ENCODE data around the gene LONRF3. TPM values are rescaled to one million over a fixed set of nuclear protein-coding genes. Genes with fewer than 3 reads are reported as not detected.

Gene LONRF3
- total and polyA plus RNA-seq, 2 of the 13 experiments (the other 11 are each of a cell fraction or from before 2014, with no cell fraction given) = 4.8 to 11.6 TPM

DNA sequence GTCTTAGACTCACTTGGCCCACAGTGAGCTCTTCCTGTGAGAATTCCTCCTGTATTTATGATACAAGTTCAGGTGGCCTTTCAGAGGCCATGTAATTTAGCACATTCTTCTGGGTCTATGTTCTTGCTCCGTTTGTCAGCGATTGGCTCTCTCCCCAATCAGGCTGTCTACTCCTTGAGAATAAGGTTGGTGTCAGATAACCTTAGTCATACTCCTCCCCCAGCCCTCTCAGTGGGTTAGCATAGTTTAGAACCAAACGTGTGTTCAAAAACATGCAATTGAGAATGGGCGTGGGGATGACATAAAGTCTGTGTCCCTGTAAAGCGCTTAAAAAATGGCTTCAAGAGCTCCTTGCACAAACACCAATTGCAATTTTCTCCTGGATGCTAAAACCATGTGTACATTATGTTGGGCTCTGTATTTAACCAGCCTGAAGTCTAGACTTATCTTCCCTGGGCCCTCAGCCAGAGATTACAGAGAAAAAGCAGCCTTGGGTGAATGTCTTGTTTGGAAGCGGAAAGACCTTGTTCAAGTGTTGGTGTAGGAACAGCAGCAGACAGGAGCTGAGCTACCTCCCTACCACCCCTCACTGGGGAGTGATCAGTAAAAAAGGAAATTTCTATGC lies 88.4 kb downstream of the LONRF3 start:
- CTCF ChIA-PET (ENCODE audit: low intra/inter-chr PET ratio, low total read pairs) = no interaction called here

More for the DNA sequence above, 88.4 kb downstream of the LONRF3 start:
- H3K4me3 ChIP-seq (replicated peaks in 1 of 3; ENCODE audit: insufficient read depth in 1 of 3, low read depth in 2 of 3, low read length in 3 of 3) = no peak overlapping the region
- in situ Hi-C loops (cut with HindIII; ENCODE audit: extremely low pct_ligation_motif_present, low pct_unique_long_range_greater_than_20kb) = loop anchor here (10.0 kb wide), 1 partner anchor 218 kb away; no protein-coding TSS in a partner anchor
- H3K9me3 ChIP-seq (ENCODE audit: low read length) = no peaks in the 10 kb centered on the region
- H3K27ac ChIP-seq (ENCODE audit: extremely low read length, insufficient read depth, low read length) = no peak overlapping the region
- H2AFZ ChIP-seq (ENCODE audit: low read length) = no peak overlapping the region
- no peak for FAIRE-seq
- 24% methylated on average over 3 of the region's 6 CpGs for WGBS (ENCODE audit: low lambda C conversion rate)
- no TSS peak for BruUV-seq (replicated peaks)
- intact Hi-C loops (cut with micrococcal nuclease; ENCODE audit: unreplicated experiment) = no loop called here
- H3K36me3 ChIP-seq (replicated peaks in 1 of 2; ENCODE audit: control insufficient read depth in 1 of 2, insufficient read depth in 2 of 2, low read length in 2 of 2) = no peaks in the 10 kb centered on the region
- no peak overlapping the region for H3K9ac ChIP-seq (ENCODE audit: insufficient read depth, low read depth, low read length)
- TF ChIP-seq ZNF549 (CRISPR knock-in tag; IDR thresholded peaks at IDR 0.05) (no peak), FOXA3 (CRISPR knock-in tag; IDR thresholded peaks at IDR 0.05) (no peak), DR1 (CRISPR knock-in tag; IDR thresholded peaks at IDR 0.05) (no peak), ZFYVE20 (CRISPR knock-in tag; IDR thresholded peaks at IDR 0.05; ENCODE audit: borderline replicate concordance, low read depth) (no peak), PHF8 (CRISPR knock-in tag; IDR thresholded peaks at IDR 0.05) (no peak), HDAC1 (CRISPR knock-in tag; IDR thresholded peaks at IDR 0.05) (no peak), ZNF879 (CRISPR knock-in tag; IDR thresholded peaks at IDR 0.05) (no peak), ZNF780A (CRISPR knock-in tag; IDR thresholded peaks at IDR 0.05) (no peak), ZNF10 (CRISPR knock-in tag; IDR thresholded peaks at IDR 0.05; ENCODE audit: borderline replicate concordance, low read depth) (no peak), ZZZ3 (CRISPR knock-in tag; IDR thresholded peaks at IDR 0.05; ENCODE audit: borderline replicate concordance) (no peak), ZNF747 (CRISPR knock-in tag; IDR thresholded peaks at IDR 0.05; ENCODE audit: borderline replicate concordance) (no peak)
- TF ChIP-seq, protein P1, sequence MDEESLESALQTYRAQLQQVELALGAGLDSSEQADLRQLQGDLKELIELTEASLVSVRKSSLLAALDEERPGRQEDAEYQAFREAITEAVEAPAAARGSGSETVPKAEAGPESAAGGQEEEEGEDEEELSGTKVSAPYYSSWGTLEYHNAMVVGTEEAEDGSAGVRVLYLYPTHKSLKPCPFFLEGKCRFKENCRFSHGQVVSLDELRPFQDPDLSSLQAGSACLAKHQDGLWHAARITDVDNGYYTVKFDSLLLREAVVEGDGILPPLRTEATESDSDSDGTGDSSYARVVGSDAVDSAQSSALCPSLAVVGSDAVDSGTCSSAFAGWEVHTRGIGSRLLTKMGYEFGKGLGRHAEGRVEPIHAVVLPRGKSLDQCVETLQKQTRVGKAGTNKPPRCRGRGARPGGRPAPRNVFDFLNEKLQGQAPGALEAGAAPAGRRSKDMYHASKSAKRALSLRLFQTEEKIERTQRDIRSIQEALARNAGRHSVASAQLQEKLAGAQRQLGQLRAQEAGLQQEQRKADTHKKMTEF (CRISPR knock-in tag; IDR thresholded peaks at IDR 0.05) = no peak
- TF ChIP-seq, protein P2, sequence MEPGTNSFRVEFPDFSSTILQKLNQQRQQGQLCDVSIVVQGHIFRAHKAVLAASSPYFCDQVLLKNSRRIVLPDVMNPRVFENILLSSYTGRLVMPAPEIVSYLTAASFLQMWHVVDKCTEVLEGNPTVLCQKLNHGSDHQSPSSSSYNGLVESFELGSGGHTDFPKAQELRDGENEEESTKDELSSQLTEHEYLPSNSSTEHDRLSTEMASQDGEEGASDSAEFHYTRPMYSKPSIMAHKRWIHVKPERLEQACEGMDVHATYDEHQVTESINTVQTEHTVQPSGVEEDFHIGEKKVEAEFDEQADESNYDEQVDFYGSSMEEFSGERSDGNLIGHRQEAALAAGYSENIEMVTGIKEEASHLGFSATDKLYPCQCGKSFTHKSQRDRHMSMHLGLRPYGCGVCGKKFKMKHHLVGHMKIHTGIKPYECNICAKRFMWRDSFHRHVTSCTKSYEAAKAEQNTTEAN (CRISPR knock-in tag; conservative IDR thresholded peaks at IDR 0.05) = no peak
- TF ChIP-seq, protein P3, sequence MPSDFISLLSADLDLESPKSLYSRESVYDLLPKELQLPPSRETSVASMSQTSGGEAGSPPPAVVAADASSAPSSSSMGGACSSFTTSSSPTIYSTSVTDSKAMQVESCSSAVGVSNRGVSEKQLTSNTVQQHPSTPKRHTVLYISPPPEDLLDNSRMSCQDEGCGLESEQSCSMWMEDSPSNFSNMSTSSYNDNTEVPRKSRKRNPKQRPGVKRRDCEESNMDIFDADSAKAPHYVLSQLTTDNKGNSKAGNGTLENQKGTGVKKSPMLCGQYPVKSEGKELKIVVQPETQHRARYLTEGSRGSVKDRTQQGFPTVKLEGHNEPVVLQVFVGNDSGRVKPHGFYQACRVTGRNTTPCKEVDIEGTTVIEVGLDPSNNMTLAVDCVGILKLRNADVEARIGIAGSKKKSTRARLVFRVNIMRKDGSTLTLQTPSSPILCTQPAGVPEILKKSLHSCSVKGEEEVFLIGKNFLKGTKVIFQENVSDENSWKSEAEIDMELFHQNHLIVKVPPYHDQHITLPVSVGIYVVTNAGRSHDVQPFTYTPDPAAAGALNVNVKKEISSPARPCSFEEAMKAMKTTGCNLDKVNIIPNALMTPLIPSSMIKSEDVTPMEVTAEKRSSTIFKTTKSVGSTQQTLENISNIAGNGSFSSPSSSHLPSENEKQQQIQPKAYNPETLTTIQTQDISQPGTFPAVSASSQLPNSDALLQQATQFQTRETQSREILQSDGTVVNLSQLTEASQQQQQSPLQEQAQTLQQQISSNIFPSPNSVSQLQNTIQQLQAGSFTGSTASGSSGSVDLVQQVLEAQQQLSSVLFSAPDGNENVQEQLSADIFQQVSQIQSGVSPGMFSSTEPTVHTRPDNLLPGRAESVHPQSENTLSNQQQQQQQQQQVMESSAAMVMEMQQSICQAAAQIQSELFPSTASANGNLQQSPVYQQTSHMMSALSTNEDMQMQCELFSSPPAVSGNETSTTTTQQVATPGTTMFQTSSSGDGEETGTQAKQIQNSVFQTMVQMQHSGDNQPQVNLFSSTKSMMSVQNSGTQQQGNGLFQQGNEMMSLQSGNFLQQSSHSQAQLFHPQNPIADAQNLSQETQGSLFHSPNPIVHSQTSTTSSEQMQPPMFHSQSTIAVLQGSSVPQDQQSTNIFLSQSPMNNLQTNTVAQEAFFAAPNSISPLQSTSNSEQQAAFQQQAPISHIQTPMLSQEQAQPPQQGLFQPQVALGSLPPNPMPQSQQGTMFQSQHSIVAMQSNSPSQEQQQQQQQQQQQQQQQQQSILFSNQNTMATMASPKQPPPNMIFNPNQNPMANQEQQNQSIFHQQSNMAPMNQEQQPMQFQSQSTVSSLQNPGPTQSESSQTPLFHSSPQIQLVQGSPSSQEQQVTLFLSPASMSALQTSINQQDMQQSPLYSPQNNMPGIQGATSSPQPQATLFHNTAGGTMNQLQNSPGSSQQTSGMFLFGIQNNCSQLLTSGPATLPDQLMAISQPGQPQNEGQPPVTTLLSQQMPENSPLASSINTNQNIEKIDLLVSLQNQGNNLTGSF (CRISPR knock-in tag; IDR thresholded peaks at IDR 0.05) = no peak
- no peaks in the 10 kb centered on the region for H3K27me3 ChIP-seq (ENCODE audit: control insufficient read depth in 1 of 2, insufficient read depth in 2 of 2, low read length in 2 of 2)
- H3K79me2 ChIP-seq (ENCODE audit: insufficient read depth, low read length) = no peaks in the 10 kb centered on the region
- no peaks in the 10 kb centered on the region for H4K20me1 ChIP-seq (ENCODE audit: insufficient read depth, low read length)
- no peak for DNase-seq (ENCODE audit: low spot score)
- no peak for ATAC-seq
- POLR2A ChIA-PET = no interaction called here
- H3K4me1 ChIP-seq (ENCODE audit: insufficient read depth, low read length) = no peaks in the 10 kb centered on the region
- no peak overlapping the region for H3K4me2 ChIP-seq (ENCODE audit: low read depth, low read length)

Measured in HepG2 (cell line).